GM12801 (cell line): ENCODE measurements around the gene NAGA.

ENCODE experiments used
- TF ChIP-seq, protein P1 (sequence below): IDR thresholded peaks from one replicate; pipeline ENCODE4 v1.5.1; 2011; ENCODE audit warnings: control low read depth; ENCODE audit not compliant: insufficient read length; ENCODE audit errors: extremely low read depth

Gene NAGA

GRCh38 chr22:42041784-42042183 lies 28.8 kb downstream of the NAGA start:
- TF ChIP-seq, protein P1, sequence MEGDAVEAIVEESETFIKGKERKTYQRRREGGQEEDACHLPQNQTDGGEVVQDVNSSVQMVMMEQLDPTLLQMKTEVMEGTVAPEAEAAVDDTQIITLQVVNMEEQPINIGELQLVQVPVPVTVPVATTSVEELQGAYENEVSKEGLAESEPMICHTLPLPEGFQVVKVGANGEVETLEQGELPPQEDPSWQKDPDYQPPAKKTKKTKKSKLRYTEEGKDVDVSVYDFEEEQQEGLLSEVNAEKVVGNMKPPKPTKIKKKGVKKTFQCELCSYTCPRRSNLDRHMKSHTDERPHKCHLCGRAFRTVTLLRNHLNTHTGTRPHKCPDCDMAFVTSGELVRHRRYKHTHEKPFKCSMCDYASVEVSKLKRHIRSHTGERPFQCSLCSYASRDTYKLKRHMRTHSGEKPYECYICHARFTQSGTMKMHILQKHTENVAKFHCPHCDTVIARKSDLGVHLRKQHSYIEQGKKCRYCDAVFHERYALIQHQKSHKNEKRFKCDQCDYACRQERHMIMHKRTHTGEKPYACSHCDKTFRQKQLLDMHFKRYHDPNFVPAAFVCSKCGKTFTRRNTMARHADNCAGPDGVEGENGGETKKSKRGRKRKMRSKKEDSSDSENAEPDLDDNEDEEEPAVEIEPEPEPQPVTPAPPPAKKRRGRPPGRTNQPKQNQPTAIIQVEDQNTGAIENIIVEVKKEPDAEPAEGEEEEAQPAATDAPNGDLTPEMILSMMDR = no peak

DNA sequence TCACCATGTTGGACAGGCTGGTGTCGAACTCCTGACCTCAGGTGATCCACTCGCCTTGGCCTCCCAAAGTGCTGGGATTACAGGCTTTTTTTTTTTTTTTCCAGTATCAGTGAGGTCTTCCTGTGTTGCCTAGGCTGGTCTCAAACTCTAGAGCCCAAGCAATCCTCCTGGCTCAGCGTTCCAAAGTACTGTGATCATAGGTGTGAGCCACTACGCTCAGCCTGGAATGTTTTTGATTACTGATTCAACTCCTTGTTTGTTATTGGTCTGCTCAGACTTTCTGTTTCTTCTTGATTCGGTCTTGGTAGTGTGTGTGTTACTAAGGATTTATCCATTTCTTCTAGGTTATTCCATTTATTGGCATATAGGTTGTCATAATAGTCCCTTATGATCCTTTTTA lies 31.3 kb downstream of the NAGA start:
- TF ChIP-seq, protein P1 = no peak

- TF ChIP-seq, protein P1 = no peak
Observed at GRCh38 chr22:42035256-42035655, 35.4 kb downstream of the NAGA start.

DNA sequence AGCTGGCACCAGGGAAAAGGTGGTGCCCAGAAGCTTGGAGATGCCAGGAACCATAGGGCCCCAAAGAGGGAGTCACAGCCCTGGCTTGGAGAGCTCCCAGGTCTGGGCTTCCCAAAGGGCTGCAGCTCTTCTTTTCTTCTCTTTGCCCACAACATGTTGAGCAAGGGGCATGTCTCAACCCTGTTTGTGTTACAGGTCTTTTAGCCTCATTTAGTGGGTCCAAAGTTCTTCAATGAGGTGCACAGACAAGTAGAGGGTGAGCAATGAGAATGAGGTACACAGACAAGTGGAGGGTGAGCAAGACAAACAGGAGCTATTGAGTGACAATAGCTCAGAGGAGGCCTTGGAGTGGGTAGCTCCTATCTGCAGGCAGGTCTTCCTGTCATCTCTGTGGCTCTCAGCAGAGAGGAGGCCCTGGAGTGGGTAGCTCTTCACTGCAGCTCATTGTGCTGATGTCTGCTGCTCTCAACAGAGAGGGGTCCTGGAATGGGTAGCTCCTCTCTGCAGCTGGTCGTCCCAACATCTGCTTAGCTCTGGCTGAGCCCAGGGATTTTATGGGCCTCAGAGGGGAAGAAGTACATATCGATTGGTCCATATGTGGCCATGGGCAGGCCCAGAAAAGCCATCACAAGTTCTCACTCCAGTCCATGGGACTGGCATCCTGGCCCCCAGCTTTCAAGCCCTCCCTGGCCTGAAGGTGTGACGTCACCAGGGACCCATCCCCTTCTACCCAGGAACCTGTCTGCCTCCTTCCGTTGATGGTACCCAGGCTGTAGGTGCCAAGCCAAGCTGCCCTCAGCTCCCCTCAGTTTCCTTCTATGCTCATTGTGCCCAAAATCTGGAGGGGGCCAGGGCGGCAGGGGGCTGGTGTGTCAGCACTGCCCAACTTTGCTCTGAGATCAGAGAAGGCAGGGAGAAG lies 37.1 kb downstream of the NAGA start:
- TF ChIP-seq, protein P1 = no peak

GRCh38 chr22:42026705-42027104 lies 43.9 kb downstream of the NAGA start:
- TF ChIP-seq, protein P1 = no peak

GRCh38 chr22:42025421-42025820 lies 45.2 kb downstream of the NAGA start:
- TF ChIP-seq, protein P1 = no peak

- TF ChIP-seq, protein P1 = no peak
Observed at GRCh38 chr22:42022162-42022847, 48.3 kb downstream of the NAGA start.
